Endothelial cell of umbilical vein (primary cell): ENCODE data around the gene SH3YL1.

Experiments
- EZH2 ChIP-seq: IDR thresholded peaks from 2 replicates; pipeline ENCODE4 v1.6.1; 2012; ENCODE audit warnings: borderline replicate concordance, low read depth, mild to moderate bottlenecking, moderate library complexity, low read length, inconsistent platforms; ENCODE audit not compliant: severe bottlenecking
- JUN ChIP-seq: IDR thresholded peaks from 2 replicates; pipeline ENCODE4 v1.6.1; 2011; ENCODE audit warnings: borderline replicate concordance, low read depth; ENCODE audit not compliant: insufficient read length, insufficient read depth
- MYC ChIP-seq: IDR thresholded peaks from one replicate; pipeline ENCODE4 v1.6.1; 2011; ENCODE audit warnings: mild to moderate bottlenecking, low read depth, low read length
- POLR2A ChIP-seq: IDR thresholded peaks from 2 replicates; pipeline ENCODE4 v1.6.1; 2012; ENCODE audit warnings: low read depth, mild to moderate bottlenecking, control low read depth, low read length
- TF ChIP-seq, protein P1 (sequence below), 2 donors: IDR thresholded peaks; 1 replicate in 1 of 2; 2 replicates in 1 of 2; pipeline ENCODE4 v1.5.1; 2011; ENCODE audit warnings: low read length in 2 of 2, mild to moderate bottlenecking in 2 of 2, moderate library complexity in 2 of 2, control low read depth in 1 of 2, inconsistent platforms in 1 of 2, low read depth in 1 of 2; ENCODE audit not compliant: insufficient read depth in 1 of 2; ENCODE audit errors: extremely low read depth in 1 of 2
- TF ChIP-seq, protein P2 (sequence below): IDR thresholded peaks from 2 replicates; pipeline ENCODE4 v1.6.1; 2011; ENCODE audit not compliant: insufficient read depth, insufficient read length

DNA sequence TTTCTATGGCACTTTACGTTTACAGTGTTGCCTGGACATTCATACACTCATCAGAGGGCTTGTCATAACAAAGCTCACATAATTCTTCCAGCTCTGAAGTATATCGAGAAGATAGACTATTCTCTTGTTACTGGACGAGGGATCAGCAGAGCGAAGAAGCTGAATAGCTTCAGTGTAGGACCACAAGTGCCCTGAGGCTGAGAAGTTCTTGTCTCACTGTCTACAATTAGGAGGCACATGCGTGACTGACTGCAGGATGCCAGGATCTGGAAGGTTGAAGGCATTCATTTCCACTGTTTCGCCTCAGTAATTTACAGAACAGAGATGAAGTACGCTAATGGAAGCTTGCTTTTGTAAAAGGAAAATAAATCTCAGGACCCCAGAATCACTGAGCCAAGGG, 9.6 kb downstream of the SH3YL1 start:
- TF ChIP-seq, protein P1, sequence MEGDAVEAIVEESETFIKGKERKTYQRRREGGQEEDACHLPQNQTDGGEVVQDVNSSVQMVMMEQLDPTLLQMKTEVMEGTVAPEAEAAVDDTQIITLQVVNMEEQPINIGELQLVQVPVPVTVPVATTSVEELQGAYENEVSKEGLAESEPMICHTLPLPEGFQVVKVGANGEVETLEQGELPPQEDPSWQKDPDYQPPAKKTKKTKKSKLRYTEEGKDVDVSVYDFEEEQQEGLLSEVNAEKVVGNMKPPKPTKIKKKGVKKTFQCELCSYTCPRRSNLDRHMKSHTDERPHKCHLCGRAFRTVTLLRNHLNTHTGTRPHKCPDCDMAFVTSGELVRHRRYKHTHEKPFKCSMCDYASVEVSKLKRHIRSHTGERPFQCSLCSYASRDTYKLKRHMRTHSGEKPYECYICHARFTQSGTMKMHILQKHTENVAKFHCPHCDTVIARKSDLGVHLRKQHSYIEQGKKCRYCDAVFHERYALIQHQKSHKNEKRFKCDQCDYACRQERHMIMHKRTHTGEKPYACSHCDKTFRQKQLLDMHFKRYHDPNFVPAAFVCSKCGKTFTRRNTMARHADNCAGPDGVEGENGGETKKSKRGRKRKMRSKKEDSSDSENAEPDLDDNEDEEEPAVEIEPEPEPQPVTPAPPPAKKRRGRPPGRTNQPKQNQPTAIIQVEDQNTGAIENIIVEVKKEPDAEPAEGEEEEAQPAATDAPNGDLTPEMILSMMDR (IDR thresholded peaks at IDR 0.05; ENCODE audit: extremely low read depth in 1 of 2, insufficient read depth in 1 of 2, low read depth in 1 of 2, low read length in 2 of 2): no peak
- TF ChIP-seq POLR2A (no peak), EZH2 (no peak), MYC (no peak), JUN (no peak)
- TF ChIP-seq, protein P2, sequence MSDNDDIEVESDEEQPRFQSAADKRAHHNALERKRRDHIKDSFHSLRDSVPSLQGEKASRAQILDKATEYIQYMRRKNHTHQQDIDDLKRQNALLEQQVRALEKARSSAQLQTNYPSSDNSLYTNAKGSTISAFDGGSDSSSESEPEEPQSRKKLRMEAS: no peak
